GM19023 (cell line): ENCODE data around the gene IFNLR1.

ENCODE experiments used
- ATAC-seq: cut with Tn5 transposase; IDR thresholded peaks from one replicate; pipeline ENCODE4 v1.9.1; 2021; ENCODE audit warnings: mild to moderate bottlenecking, moderate library complexity; ENCODE audit not compliant: unreplicated experiment

IFNLR1 gene

DNA sequence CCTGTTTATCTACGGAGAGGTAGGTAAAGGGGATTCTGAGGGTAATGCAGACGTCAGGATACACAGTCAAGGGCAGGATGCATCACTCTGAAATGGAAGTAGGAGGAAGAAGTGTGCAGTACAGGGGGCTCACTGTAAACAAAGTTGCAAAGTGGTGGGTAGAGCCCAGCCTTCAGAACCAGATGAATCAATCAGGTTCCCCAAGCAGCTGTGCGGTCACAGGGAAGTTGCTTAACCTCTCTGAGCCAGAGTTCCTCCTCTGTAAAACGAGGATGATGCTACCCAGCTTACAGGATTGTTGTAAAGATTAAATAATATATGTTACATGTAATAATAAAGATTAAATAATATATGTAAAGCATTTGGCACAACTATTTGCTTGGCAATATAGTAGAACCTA is 61.6 kb downstream of the IFNLR1 start:
- no peak for ATAC-seq

DNA sequence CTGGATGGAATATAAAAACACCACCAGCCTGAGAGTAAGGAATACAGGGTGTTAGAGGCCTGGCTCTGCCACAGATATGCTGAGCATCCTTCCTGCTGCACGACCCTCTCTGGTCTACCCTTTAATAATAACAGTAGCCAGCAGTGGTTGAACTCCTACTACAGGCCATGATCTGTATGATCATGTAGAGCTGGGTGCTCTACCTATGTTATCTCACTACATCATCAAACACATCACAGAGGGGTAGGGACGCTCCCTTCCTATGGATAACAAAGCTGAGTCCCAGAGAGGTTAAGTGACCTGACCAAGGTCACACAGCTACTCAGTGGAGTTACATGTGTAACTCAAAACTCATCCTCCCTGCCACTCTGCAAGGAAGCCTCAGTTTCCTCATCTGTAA is 62.1 kb downstream of the IFNLR1 start:
- no peak for ATAC-seq

- ATAC-seq: no peak
Measured at GRCh38 chr1:24123611-24124010, 63.5 kb downstream of the IFNLR1 start.

DNA sequence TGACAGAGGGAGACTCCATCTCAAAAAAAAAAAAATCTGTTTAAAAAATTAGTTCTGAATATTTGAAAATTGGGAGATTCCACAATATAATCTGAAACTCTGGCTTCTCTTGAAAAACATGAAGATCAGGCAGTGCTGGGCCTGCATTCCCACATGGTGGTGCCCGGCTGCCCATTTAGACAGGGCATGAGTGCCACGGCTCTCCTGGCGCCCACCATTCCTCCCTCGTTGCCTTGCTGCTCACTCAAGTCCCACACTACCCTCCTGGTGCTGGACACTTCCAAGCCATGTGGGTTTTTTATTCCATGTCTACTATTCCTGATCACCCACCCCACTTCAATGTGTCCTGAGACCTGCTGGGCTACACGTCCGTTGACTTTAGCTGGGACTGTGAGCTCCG is 64.3 kb downstream of the IFNLR1 start:
- no peak for ATAC-seq

- ATAC-seq: no peak
Measured at GRCh38 chr1:24121406-24121805, 65.7 kb downstream of the IFNLR1 start.

- no peak for ATAC-seq
Measured at GRCh38 chr1:24120965-24121364, 66.1 kb downstream of the IFNLR1 start.

- ATAC-seq: no peak
Measured at GRCh38 chr1:24119859-24120756, 67.0 kb downstream of the IFNLR1 start.

DNA sequence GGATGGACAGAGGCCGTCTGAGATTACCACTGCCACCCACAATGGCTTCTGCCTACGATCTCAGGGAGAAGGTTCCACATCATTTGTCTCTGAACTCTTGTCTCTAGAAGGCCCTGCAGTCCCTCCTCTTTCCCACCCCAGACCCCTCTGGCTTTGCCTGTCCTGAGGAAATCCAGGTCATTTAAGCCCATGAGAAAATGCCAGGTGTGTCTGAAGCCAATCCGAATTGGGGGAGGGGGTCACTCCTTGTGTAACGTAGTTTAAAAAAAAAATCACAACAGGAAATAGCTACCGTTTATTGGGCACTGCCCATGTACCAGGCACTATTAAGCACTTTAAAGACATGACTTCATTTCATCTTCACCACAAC is 67.6 kb downstream of the IFNLR1 start:
- ATAC-seq: no peak

GRCh38 chr1:24118410-24119242 is 68.5 kb downstream of the IFNLR1 start:
- no peak for ATAC-seq

DNA sequence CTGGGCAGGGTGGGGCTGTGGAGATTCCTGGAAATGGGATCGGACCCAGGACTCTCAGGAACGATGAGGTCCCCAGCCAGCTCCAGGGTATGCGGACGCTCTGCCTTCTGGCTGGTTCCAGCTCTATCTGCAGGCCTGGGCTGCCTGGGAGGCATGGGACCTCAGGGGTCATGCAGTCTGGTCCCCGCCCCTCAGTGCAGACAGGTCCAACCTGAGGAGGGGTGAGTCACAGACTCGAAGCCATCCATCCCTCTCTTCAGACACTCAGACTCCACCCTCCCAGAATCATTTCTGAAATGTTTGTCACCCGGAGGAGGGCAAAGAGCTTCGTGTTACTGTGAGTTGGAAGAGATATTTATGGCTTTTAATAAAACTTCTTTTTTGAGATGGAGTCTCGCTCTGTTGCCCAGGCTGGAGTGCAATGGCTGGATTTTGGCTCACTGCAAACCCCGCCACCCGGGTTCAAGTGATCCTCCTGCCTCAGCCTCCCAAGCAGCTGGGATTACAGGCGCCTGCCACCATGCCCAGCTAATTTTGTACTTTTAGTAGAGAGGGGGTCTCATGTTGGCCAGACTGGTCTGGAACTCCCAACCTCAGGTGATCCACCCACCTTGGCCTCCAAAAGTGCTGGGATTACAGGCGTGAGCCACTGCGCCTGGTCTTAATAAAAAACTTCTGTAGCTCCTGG is 69.2 kb downstream of the IFNLR1 start:
- ATAC-seq: no peak

- ATAC-seq: no peak
Measured at GRCh38 chr1:24117132-24117531, 70.0 kb downstream of the IFNLR1 start.

GRCh38 chr1:24114753-24115152 is 72.3 kb downstream of the IFNLR1 start:
- no peak for ATAC-seq

- no peak for ATAC-seq
Measured at GRCh38 chr1:24113641-24114033, 73.5 kb downstream of the IFNLR1 start.

DNA sequence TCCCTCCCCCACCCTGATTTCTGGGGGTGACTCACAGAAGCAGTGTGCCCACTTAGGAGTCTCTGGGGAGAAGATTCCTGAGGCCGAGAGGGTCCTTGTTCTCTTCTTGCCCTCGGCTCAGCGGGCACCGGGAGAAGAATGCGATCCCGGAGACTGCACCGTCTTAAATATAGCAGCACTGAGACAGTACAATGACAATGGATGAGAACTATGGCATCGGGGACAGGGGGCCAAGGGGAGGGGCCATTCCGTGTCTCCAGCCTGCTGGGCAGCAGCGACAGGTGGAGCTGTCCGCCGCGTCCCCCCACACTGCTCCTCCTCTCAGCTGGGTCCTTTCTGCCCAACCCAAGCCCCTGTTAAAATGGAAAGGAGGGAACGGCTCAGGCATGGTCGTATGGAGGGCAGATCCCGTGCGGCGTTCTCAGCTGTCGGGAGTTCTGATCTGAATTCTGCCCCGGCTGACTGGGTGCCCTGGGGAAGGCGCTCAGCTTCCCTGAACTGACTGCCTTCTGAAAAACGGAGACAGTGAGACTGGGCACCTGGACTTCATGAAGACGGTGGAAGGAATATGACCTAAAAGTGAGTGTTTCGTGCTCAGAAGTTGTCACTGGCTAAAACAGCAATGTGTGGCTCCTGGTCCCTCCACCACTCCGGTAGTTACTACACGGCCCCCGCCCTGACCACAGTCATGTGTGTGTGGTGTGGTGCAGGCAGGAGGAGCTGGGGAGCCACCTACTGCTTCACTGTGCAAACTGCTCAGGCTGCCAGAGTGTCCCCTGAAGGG is 74.9 kb downstream of the IFNLR1 start, which contains the start of gene MYOM3:
Gene MYOM3 (minus strand): TSS at position 140 of the 784 bp plus-strand sequence. CDS start 3,499 bp downstream, outside the sequence.
- ATAC-seq: no peak

DNA sequence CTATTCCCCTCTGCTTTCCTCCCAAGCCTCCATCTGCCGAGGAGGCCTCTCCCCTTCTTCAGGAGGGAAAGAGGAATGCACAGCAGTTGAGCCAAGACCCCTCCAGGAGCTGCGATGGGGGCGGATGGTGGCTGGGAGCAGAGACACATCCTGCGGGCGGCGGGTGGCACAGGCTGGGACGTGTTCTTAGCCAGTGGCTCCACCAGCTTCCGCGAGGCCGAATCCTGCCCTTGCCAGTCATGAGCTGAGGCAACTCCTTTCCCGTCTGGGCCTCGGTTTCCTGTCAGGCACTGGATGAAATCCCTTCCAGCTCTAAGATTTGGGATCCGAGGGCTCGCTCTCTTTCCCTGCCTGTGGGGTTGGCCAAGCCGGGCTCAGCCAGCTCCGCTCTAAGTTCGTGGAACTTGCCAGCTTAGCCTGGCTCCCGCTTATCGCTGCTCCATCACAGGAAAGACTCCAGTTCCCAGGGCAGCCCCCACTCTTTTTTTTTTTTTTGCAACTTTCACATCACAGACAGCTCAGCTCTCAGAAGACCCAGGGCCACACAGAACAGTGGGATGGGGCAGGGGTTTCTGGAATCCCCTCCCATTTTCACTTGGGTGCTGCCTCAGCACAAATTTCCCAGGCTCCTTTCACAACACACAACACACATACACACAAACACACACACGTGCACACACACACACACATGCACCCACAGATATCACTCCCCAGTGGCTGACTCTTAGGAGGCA is 75.7 kb downstream of the IFNLR1 start:
- no peak for ATAC-seq

DNA sequence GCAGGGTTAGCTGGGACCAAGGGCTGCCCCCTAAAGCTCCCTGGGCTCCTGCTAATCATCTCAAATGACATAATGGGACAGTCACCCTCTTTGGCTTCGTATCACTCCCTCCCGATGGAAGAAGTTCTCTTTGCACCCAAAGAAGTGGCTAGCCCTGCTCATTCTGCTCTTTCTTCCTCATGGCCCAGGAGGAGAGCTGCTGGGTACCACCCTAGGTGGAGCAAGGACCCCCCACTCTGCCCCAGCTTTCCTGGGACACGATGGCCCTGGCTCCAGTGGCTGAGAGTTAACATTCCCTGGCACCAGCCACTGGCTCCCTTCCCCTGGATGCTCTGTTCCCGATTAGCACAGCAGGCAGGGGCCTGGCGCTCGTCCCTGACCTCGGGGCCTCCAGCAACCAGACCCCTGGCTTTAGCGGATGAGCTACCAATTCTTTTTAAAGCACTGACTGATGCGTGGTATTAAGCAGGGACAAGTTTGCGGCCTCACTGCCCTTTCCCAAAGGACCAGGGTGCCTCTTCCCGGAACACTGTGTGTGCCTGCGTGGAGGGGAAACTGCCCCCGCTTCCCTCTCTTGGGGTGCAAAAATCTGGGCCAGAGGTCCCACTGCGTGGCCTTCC is 76.3 kb downstream of the IFNLR1 start:
- ATAC-seq: no peak

DNA sequence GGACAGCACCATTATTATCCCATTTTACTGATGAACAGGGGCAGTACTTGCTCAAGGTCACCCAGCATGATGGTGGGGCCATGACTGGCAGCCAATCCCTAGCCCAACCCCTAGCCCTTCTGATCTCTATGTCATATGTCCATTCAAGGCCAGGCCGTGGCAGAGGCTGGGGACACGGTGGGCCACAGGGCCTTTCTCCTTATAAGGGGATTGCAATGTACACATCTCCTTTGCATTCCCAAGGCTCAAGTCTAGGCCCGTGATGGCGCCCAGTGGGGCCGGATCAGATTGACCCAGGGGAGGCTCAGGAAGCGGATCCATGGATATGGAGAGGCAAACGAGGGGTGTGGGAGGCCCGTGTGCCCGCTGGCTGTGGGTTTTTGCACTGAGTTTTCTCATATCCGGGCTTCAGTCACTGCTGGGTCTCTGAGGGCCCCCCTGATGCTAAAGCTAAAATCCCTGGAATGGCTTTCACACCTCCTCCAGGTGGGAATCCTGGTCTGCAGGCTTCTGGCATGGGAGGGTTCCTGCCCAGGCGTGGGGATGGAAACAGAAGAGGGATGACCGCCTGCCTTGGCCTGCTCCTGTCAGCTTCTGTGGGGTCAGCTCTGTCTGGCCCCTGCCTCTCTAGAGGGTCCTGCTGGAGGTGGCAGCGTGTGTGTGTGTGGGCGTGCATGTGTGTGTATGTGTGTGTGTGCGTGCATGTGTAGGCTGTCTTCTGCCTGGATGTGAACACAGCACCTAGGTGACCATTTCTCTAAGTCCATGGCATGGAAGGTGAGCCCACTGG is 77.2 kb downstream of the IFNLR1 start:
- no peak for ATAC-seq

GRCh38 chr1:24109166-24109483 is 78.0 kb downstream of the IFNLR1 start:
- ATAC-seq: no peak
